ENCODE measurements around the gene FBXO46.

DNA sequence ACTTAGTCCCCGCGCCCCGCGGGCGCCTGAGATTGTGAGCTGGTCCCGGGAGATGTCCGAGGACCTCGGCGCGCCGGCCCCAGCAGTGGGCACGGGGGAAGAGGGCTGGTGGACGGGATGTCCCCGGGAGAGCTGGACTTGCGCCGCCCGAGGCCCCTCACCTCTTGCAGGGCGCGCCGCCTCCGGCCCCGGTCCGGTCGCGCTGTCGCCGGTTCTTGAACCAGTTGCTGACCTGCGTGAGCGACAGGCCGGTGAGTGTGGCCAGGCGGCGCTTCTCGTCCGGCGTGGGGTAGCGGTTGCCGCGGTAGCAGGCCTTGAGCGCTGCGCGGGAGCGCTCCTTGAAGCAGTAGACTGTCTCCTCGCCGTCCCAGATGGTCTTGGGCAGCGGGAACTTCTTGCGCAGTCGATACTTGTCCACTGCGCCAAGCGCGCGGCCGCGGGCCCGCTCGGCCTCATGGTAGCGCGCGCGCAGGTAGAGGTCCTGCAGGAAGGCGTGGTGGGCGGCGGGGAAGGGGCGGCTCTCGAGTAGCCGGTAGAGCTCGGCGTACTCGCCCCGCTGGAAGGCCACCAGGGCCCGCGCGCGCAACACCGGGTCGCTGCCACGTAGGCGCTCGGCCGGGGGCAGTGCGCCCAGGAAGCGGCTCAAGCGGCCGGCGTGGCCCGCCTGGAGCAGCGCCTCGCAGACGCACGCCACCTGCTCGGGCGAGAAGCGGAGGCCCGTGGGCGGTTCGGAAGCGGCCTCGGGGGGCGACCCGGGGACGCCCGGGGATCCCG is 37.4 kb upstream of the FBXO46 start:
- no peak; the same call in 1 of the 2 replicates for TF ChIP-seq POLR2A (IDR thresholded peaks at IDR 0.05; ENCODE audit: low read depth, low read length)
- no peak for TF ChIP-seq MAZ (IDR thresholded peaks at IDR 0.05; ENCODE audit: borderline replicate concordance, low read depth, low read length)
- TF ChIP-seq CEBPB (IDR thresholded peaks at IDR 0.05; ENCODE audit: low read depth, low read length), result 0 out of 2 replicates have a peak, but pooled peaks have one; percentile 8
- no peak for TF ChIP-seq MXI1 (IDR thresholded peaks at IDR 0.05; ENCODE audit: borderline replicate concordance, low read depth, low read length)
- no peak for TF ChIP-seq RAD21 (IDR thresholded peaks at IDR 0.05; ENCODE audit: low read length)
- TF ChIP-seq, protein P1, sequence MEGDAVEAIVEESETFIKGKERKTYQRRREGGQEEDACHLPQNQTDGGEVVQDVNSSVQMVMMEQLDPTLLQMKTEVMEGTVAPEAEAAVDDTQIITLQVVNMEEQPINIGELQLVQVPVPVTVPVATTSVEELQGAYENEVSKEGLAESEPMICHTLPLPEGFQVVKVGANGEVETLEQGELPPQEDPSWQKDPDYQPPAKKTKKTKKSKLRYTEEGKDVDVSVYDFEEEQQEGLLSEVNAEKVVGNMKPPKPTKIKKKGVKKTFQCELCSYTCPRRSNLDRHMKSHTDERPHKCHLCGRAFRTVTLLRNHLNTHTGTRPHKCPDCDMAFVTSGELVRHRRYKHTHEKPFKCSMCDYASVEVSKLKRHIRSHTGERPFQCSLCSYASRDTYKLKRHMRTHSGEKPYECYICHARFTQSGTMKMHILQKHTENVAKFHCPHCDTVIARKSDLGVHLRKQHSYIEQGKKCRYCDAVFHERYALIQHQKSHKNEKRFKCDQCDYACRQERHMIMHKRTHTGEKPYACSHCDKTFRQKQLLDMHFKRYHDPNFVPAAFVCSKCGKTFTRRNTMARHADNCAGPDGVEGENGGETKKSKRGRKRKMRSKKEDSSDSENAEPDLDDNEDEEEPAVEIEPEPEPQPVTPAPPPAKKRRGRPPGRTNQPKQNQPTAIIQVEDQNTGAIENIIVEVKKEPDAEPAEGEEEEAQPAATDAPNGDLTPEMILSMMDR (conservative IDR thresholded peaks at IDR 0.05; ENCODE audit: low read depth, low read length), result no peak
- TF ChIP-seq SMC3 (IDR thresholded peaks at IDR 0.05; ENCODE audit: low read depth, low read length), result no peak
- TF ChIP-seq, protein P2, sequence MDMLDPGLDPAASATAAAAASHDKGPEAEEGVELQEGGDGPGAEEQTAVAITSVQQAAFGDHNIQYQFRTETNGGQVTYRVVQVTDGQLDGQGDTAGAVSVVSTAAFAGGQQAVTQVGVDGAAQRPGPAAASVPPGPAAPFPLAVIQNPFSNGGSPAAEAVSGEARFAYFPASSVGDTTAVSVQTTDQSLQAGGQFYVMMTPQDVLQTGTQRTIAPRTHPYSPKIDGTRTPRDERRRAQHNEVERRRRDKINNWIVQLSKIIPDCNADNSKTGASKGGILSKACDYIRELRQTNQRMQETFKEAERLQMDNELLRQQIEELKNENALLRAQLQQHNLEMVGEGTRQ (IDR thresholded peaks at IDR 0.05; ENCODE audit: low read depth, low read length), result no peak
- no peak for TF ChIP-seq BHLHE40 (IDR thresholded peaks at IDR 0.05; ENCODE audit: low read depth, low read length)
- TF ChIP-seq, protein P3, sequence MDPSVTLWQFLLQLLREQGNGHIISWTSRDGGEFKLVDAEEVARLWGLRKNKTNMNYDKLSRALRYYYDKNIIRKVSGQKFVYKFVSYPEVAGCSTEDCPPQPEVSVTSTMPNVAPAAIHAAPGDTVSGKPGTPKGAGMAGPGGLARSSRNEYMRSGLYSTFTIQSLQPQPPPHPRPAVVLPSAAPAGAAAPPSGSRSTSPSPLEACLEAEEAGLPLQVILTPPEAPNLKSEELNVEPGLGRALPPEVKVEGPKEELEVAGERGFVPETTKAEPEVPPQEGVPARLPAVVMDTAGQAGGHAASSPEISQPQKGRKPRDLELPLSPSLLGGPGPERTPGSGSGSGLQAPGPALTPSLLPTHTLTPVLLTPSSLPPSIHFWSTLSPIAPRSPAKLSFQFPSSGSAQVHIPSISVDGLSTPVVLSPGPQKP (IDR thresholded peaks at IDR 0.05; ENCODE audit: borderline replicate concordance, low read depth, low read length), result no peak
- TF ChIP-seq RFX5 (IDR thresholded peaks at IDR 0.05; ENCODE audit: low read depth, low read length), result no peak

All from IMR-90 (cell line).